Caco-2 (cell line): Measurements from ENCODE around the gene RCC1. TPM values are rescaled to one million over a fixed set of nuclear protein-coding genes. Genes with fewer than 3 reads are reported as not detected.

Experiments used
- BruUV-seq: library from RNA; stranded (reverse); fragments of 400-500 nt; replicated peaks from 2 replicates; lab custom pipeline; 2021; lab: Mats Ljungman, UMichigan
- CTCF ChIA-PET: fragments of 300-600 bp; sonication (Branson Sonifier 250); formaldehyde crosslinking; loops from one replicate; lab custom pipeline; 2022; ENCODE audit warnings: antibody characterized with exemption; lab: Charles Lee
- POLR2A ChIA-PET: fragments of 300-600 bp; sonication (Branson Sonifier 250); formaldehyde crosslinking; loops from one replicate; lab custom pipeline; 2022; ENCODE audit warnings: antibody characterized with exemption; lab: Charles Lee
- DNase-seq, 2 experiments: peaks; one replicate each; pipeline versions ENCODE4 v3.0.0 to v3.0.0-alpha.2; 2020 to 2022
- H3K27me3 ChIP-seq: replicated peaks from 2 replicates; pipeline ENCODE4 v1.6.0; 2011; ENCODE audit warnings: low read length; ENCODE audit not compliant: control insufficient read depth, insufficient read depth
- H3K36me3 ChIP-seq: 2 replicates; pipeline ENCODE4 v1.5.1; 2011; ENCODE audit warnings: low read length; ENCODE audit not compliant: control insufficient read depth, insufficient read depth
- H3K4me1 ChIP-seq: fragments of 250-450 bp; sonication (Bioruptor Pico); 2 replicates; pipeline ENCODE4 v1.5.1; 2020; ENCODE audit warnings: mild to moderate bottlenecking
- H3K4me3 ChIP-seq: 2 replicates; pipeline ENCODE4 v1.5.1; 2011; ENCODE audit warnings: low read depth, mild to moderate bottlenecking, control low read depth, low read length
- H3K9me3 ChIP-seq: fragments of 250-450 bp; sonication (Bioruptor Pico); 2 replicates; pipeline ENCODE4 v1.5.1; 2020; ENCODE audit warnings: mild to moderate bottlenecking, moderate library complexity
- H3K27ac Mint-ChIP-seq: one replicate; pipeline ENCODE4 v1.8.0; 2022; ENCODE audit warnings: mixed read lengths; ENCODE audit not compliant: unreplicated experiment
- H3K27me3 Mint-ChIP-seq: one replicate; pipeline ENCODE4 v1.8.0; 2022; ENCODE audit warnings: mixed read lengths; ENCODE audit not compliant: insufficient read depth, unreplicated experiment
- H3K36me3 Mint-ChIP-seq: one replicate; pipeline ENCODE4 v1.8.0; 2022; ENCODE audit warnings: mild to moderate bottlenecking, mixed read lengths; ENCODE audit not compliant: insufficient read depth, unreplicated experiment
- H3K4me1 Mint-ChIP-seq: one replicate; pipeline ENCODE4 v1.8.0; 2022; ENCODE audit warnings: low read depth, mixed read lengths; ENCODE audit not compliant: unreplicated experiment
- H3K4me3 Mint-ChIP-seq: one replicate; pipeline ENCODE4 v1.8.0; 2022; ENCODE audit warnings: mild to moderate bottlenecking, moderate library complexity, mixed read lengths; ENCODE audit not compliant: unreplicated experiment
- H3K9me3 Mint-ChIP-seq: one replicate; pipeline ENCODE4 v1.8.0; 2022; ENCODE audit warnings: mixed read lengths; ENCODE audit not compliant: unreplicated experiment
- CTCF ChIP-seq, 2 experiments: fragments of 200-600 bp in 1 of 2; IDR thresholded peaks; 1 replicate in 1 of 2; 2 replicates in 1 of 2; pipeline versions ENCODE4 v1.5.1 to v1.8.0; 2011 to 2022; ENCODE audit warnings: antibody characterized with exemption in 1 of 2, control low read depth in 1 of 2, inconsistent platforms in 1 of 2, low read depth in 1 of 2, low read length in 1 of 2, mild to moderate bottlenecking in 1 of 2, moderate library complexity in 1 of 2; ENCODE audit not compliant: insufficient read depth in 1 of 2, severe bottlenecking in 1 of 2, unreplicated experiment in 1 of 2
- intact Hi-C: fragments of 100-400 bp; cut with micrococcal nuclease; formaldehyde crosslinking; loops from one replicate; pipeline ENCODE4 v1.10.0; 2022; ENCODE audit not compliant: unreplicated experiment
- total RNA-seq: library from RNA; stranded (reverse); gene quantifications from 2 replicates; pipeline ENCODE4 v1.2.3, GENCODE V29; 2022

The RCC1 gene
- total RNA-seq, 1 experiment from 2014 or later = 52.1 TPM

- no peaks in the 10 kb centered on the region for H3K27me3 Mint-ChIP-seq
- BruUV-seq = no TSS peak
- Histone ChIP-seq H3K4me3 (no peak overlapping the region), H3K9me3 (no peaks in the 10 kb centered on the region), H3K27me3 (no peaks in the 10 kb centered on the region), H3K36me3 (no peaks in the 10 kb centered on the region), H3K4me1 (no peaks in the 10 kb centered on the region)
- no peaks in the 10 kb centered on the region for H3K9me3 Mint-ChIP-seq
- CTCF ChIA-PET = no interaction called here
- DNase-seq = no peak
- H3K4me3 Mint-ChIP-seq = no peak overlapping the region
- no peak for TF ChIP-seq CTCF (IDR thresholded peaks at IDR 0.05; ENCODE audit: insufficient read depth in 1 of 2, low read depth in 1 of 2, low read length in 1 of 2, severe bottlenecking in 1 of 2, unreplicated experiment in 1 of 2)
- intact Hi-C loops = no loop called here
- H3K36me3 Mint-ChIP-seq = peaks cover 8% of the 10 kb centered on the region
- no peak overlapping the region for H3K27ac Mint-ChIP-seq
- no peaks in the 10 kb centered on the region for H3K4me1 Mint-ChIP-seq
- POLR2A ChIA-PET = no interaction called here
Measured at GRCh38 chr1:28545246-28545628, 39.4 kb downstream of the RCC1 start.

GRCh38 chr1:28548318-28548717, 42.5 kb downstream of the RCC1 start:
- H3K27me3 Mint-ChIP-seq = no peaks in the 10 kb centered on the region
- Histone ChIP-seq H3K9me3 (no peaks in the 10 kb centered on the region), H3K36me3 (no peaks in the 10 kb centered on the region), H3K27me3 (no peaks in the 10 kb centered on the region), H3K4me3 (no peak overlapping the region), H3K4me1 (no peaks in the 10 kb centered on the region)
- ChIA-PET CTCF (no interaction called here), POLR2A (no interaction called here)
- no peak for DNase-seq
- intact Hi-C loops = no loop called here
- no peak overlapping the region for H3K4me3 Mint-ChIP-seq
- BruUV-seq = no TSS peak
- no peaks in the 10 kb centered on the region for H3K4me1 Mint-ChIP-seq
- H3K9me3 Mint-ChIP-seq = no peaks in the 10 kb centered on the region
- TF ChIP-seq CTCF (IDR thresholded peaks at IDR 0.05; ENCODE audit: insufficient read depth in 1 of 2, low read depth in 1 of 2, low read length in 1 of 2, severe bottlenecking in 1 of 2, unreplicated experiment in 1 of 2) = no peak
- H3K36me3 Mint-ChIP-seq = peaks cover 18% of the 10 kb centered on the region
- no peak overlapping the region for H3K27ac Mint-ChIP-seq

- H3K4me3 Mint-ChIP-seq = no peak overlapping the region
- Histone ChIP-seq H3K4me1 (no peaks in the 10 kb centered on the region), H3K36me3 (no peaks in the 10 kb centered on the region), H3K9me3 (no peaks in the 10 kb centered on the region), H3K4me3 (no peak overlapping the region), H3K27me3 (no peaks in the 10 kb centered on the region)
- CTCF ChIA-PET = no interaction called here
- no peak for DNase-seq
- no peak overlapping the region for H3K27ac Mint-ChIP-seq
- POLR2A ChIA-PET = interaction anchor here (1.6 kb wide), 1 partner anchor 30 kb away, joined by 15 read pairs; no protein-coding TSS in a partner anchor
- peaks cover 13% of the 10 kb centered on the region for H3K36me3 Mint-ChIP-seq
- no peaks in the 10 kb centered on the region for H3K4me1 Mint-ChIP-seq
- no peaks in the 10 kb centered on the region for H3K9me3 Mint-ChIP-seq
- intact Hi-C loops = no loop called here
- no peak for TF ChIP-seq CTCF (IDR thresholded peaks at IDR 0.05; ENCODE audit: insufficient read depth in 1 of 2, low read depth in 1 of 2, low read length in 1 of 2, severe bottlenecking in 1 of 2, unreplicated experiment in 1 of 2)
- BruUV-seq = no TSS peak
- H3K27me3 Mint-ChIP-seq = no peaks in the 10 kb centered on the region
Measured at GRCh38 chr1:28551381-28551780, 45.5 kb downstream of the RCC1 start.
